Limb (tissue), 2 donors: ENCODE measurements around the gene PKN1.

Source experiments
- DNase-seq, 2 donors: peaks; one replicate each; pipeline ENCODE4 v3.0.0-alpha.2; 2016; ENCODE audit errors: extremely low spot score in 2 of 2

The PKN1 gene

GRCh38 chr19:14406645-14407401, 26.3 kb upstream of the PKN1 start:
- DNase-seq = no peak

DNA sequence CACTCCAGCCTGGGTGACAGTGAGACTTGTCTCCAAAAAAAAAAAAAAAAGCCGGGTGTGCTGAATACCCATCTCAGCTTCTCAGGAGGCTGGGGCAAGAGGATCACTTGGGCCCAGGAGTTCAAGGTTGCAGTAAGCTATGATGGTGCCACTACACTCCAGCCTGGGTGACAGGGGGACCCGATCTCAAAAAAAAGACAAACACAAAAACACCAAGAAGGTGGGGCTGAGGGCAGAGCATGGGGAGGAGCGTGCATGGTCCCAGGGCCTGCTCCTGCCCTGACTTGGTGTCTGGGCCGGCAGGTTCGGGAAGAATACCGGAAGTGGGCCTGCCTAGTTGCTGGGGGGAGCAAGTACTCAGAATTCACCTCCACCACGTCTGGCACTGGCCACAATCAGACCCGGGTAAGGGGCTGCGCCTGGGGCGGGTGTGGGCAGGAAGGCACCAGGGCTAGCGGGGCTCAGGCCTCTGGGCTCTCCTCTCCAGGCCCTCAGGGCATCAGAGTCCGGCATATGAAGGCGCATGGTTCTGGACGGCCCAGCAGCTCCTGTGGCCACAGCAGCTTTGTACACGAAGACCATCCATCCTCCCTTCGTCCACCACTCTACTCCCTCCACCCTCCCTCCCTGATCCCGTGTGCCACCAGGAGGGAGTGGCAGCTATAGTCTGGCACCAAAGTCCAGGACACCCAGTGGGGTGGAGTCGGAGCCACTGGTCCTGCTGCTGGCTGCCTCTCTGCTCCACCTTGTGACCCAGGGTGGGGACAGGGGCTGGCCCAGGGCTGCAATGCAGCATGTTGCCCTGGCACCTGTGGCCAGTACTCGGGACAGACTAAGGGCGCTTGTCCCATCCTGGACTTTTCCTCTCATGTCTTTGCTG, 25.3 kb upstream of the PKN1 start:
- no peak for DNase-seq

GRCh38 chr19:14408491-14409145, 24.5 kb upstream of the PKN1 start:
- no peak for DNase-seq

DNA sequence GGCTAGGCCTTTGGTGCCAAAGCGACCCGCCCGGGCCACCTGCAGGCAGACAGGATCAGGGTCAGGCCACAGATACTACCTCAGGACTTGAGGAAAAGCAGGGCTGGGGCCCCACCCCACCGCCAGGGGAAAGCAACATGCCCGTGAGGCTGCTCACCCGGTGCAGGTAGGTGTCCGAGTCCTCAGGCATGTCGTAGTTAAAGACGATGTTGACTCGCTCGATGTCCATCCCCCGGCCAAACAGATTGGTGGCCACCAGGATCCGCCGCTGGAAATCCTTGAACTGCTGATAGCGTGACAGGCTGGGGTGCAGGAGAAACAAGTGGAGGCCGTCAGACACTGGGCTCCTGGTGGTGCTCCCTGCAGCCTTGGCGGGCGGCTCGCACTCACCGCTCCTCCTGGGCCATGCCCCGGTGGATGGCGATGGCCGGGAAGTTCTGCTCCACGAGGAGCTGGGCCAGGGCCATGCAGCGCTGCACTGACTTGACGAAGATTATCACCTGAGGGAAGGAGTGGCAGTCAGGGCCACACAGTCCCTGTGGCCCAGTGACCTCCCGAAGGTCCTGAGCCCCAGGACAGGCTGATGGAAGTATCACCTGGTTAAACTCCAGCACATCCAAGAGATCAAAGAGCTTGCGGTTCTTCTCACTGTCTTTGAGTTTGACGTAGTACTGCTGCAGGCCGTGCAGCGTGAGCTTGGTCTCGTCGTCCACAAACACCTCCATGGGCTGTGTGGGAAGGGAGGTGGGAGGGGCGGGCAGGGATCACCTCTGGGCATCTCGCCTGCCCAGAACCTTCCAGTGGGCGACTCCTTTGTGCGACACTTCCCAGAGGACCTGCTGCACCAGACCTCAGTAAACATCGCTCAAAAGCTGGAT, 23.7 kb upstream of the PKN1 start:
- DNase-seq = no peak

GRCh38 chr19:14410091-14411051, 22.7 kb upstream of the PKN1 start:
- DNase-seq = no peak

GRCh38 chr19:14411161-14411937, 21.8 kb upstream of the PKN1 start:
- DNase-seq = no peak

- no peak for DNase-seq
Measured at GRCh38 chr19:14411938-14412245, 21.2 kb upstream of the PKN1 start.

DNA sequence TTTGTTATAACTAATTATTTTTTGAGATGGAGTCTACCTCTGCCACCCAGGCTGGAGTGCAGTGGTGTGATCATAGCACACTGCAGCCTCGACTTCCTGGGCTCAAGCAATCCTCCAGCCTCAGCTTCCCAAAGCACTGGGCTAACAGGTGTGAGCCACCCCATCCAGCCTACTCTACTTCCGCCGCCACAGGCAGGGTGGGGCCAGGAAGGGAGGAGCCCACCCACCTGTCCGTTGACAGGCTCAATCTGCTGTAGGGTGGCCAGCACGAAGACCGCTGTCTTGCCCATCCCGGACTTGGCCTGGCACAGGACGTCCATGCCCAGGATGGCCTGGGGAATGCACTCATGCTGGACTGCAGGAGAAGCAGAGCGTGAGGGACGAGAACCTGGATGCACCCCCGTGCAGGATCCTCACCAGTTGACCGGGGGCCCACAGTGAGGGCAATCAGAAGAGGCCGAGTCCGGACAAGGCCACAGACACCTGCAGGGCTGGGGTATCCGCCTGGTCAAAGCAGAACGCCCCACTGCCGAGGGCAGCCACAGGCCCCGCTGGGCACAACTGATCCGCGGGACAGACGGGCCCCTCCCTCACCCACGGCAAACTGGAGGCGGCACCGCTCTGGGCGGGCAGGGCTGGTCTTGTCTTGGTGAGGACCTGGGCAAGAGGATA, 20.6 kb upstream of the PKN1 start:
- DNase-seq = no peak

DNA sequence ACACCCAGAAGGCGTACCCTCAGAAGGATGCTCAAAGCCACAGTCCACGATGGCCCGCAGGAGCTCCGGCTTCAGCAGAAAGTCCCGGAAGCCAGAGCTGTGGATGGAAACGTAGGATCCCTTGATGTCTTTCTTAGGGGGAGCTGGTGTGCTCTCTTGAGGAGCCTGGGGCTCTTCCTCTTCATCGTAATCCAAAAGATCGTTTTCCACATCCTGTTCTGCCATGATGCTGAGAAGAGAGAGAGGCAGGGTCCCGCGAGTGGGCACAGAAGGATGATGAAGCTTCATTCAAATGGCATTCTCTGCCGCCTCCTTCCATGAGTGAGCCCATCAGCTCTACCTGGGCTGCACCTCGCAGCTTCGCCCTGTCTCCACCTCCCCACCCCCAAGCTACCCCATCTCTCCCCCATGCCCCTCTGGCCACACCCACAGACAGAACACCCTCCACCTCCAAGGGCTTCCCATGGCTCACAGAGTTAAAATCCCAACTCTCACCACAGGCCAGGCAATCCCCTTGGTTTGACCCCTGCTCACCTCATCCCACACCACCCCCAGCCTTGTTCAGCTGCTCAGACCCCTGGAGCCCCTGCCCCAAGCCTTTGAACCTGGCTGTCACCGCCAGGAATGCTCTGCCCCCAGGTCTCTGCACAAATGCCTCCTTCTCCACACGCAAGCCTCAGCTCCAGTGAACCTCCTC, 20.0 kb upstream of the PKN1 start:
- DNase-seq = no peak

GRCh38 chr19:14413693-14414181, 19.4 kb upstream of the PKN1 start:
- DNase-seq = peak in 1 of 2 donors; percentile 43

DNA sequence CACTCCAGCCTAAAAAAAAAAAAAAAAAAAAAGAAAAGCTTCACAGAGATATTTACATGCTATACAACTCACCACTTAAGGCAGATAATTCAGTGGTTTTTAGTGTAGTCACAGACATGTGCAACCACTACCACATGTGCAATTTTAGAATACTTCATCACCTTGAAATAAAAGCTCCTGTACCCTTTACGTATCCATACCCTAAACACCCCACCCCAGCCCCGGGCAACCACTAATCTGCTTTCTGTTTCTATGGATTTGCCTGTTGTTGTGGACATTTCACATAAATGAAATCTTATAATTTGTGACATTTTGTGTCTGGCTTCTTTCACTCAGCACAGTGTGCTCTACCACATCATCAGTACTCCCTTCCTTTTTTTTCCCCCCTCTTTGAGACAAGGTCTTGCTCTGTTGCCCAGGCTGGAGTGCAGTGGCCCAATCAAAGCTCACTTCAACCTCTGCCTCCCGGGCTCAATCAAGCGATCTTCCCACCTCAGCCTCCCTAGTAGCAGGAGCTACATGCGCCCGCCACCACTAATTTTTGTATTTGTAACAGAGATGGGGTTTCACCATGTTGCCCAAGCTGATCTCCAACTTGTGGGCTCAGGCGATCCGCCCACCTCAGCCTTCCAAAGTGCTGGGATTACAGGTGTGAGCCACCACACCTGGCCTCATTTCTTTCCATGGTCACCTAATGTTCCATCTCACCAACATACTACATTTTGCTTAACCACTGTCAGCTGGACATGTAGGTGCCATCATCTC, 18.0 kb upstream of the PKN1 start:
- DNase-seq = no peak

GRCh38 chr19:14416817-14417231, 16.3 kb upstream of the PKN1 start:
- DNase-seq = no peak

GRCh38 chr19:14418856-14419105, 14.3 kb upstream of the PKN1 start:
- no peak for DNase-seq

- DNase-seq = peak; percentile 95 to 100
Measured at GRCh38 chr19:14419106-14419813, 13.8 kb upstream of the PKN1 start, which contains the start of gene DDX39A. DDX39A (minus strand) TSS chr19:14419341; CDS start chr19:14413220, 6,121 bp downstream.

DNA sequence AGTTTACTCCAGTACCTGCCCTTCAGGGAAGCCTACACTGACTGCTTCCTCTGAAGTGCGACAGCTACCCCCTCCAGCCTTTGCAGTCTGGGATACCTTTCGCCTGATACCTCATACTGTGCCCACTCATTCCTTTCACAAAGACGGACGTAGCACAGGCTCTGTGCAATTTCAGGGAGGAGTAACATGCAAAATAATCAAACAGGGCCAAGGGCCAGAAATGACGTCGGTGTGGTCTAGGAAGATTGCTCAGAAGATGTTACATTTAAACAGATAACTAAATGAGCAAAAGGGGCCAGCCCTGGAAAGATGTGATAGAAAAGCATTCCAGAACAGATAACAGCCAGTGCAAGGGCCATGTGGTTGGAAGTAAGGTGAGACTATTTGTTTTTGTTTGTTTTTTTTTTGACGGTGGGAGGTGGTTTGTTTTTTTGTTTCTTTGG, 7.4 kb upstream of the PKN1 start:
- DNase-seq = no peak

DNA sequence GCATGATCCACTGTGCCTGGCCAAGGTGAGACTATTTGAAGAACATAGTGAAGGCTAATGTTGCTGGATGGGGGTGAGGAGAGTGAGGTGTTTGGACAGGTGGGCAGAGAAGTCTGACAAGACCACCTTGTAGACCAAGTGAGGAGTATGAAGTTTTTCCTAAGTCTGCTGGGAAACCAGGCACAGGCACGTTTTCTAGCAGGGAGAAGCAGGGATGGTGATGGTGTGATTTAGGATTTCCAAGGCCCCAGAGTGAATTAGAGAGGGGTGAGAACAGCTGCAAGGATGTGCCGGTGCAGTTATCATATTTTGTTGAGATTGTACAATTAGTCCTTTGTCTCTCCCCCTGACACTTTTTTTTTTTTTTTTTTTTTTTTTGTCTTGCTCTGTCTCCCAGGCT, 5.6 kb upstream of the PKN1 start:
- DNase-seq = no peak
